DMS153 (cell line): ENCODE measurements around the gene APOM.

ENCODE experiments used
- DNase-seq: peaks from one replicate; lab custom pipeline; 2025; lab: John Stamatoyannopoulos, UW

APOM gene

DNA sequence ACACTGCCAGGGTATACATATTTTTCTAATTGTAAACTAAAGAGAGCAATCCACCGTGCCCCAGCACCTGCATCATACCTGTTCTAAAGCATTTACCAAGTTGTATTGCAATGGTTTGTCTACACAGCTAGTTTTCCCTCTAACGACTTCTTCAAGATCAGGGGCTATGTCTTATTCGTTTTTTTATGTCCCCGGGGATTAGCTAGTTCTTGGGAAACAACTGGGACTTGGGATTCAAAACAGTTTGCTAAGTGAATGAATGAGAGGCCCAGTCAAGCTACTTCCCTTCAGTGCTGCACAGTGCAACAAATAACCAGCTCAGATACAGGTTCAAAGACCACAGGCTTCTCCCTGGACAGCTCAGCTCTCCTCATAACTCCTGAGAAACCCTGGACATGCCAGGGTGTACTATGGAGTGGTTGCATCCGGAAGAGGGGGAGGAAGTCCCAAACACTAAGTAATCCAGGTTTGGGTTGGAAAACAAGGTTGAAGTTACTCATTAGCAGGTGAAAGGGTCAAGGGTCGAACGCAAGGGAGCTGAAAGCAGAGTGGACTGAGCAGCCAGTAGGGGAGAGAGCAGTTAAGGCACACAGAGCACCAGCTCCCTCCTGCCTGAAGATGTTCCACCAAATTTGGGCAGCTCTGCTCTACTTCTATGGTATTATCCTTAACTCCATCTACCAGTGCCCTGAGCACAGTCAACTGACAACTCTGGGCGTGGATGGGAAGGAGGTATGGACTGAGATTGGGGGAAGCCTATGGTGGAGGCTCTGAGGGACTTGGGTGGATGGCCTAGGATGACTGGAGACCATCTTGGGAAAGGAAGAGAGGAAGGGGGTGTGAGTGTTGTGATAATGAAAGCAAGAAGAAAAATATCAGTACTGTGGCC is at the start of gene APOM:
Gene APOM, plus strand, starts transcription at position 546 of the 889 bp plus-strand sequence. Its CDS starts 73 bp downstream, at position 619.
- no peak for DNase-seq

DNA sequence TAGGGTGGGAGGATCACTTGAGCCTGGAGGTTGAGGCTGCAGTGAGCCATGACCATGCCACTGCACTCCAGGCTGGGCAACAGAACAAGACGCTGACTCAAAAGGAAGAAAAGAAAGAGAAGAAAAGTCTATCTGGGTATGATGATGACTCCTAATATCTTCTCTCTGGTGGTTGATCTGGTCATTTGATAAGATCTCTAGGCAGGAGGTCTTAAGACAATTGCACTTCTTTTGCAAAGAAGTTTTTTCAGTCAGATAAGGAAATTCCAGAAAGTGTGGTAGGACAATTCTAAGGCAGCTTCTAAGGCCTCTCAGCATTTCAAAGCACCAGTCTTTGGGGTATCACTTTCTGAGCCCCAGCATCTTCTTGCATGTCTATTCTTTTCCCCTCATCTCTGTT is 48.4 kb upstream of the APOM start:
- DNase-seq = no peak

DNA sequence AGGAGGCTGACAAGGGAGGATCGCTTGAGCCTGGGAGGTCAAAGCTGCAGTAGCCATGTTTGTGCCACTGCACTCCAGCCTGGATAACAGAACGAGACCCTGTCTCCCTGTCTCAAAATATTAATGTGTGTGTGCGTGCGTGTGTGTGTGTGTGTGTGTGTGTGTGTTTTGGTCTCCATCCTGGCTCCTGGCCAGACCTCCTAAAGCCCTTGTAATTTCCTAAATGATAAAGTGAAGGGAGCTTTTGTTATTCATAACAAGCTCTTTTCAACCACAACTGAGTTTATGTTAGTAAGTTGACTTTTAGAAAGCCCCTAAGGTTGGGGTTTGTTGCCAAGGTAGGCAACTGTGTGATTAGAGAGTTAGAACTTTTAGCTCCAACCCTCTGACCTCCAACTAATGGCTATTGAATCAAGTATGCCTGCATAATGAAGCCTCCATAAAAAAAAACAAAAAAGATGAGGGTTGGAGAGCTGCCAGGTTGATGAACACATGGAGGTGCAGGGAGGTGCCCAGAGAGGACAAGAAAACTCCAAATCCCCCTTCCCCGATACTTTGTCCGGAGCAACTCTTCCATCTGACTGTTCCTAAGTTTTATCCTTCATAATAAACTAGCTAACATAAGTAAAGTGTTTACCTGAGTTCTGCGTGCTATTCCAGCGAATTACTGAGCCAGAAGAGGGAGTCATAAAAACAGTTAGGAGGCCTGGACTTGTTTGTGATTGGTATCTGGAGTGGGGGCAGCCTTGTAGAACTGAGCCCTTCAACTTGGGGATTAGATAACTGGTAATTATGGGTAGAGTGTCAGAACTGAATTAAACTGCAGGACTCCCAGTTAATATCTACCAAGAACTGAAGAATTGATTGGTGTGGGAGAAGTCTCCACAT is 45.9 kb upstream of the APOM start:
- DNase-seq = peak; percentile 22

DNA sequence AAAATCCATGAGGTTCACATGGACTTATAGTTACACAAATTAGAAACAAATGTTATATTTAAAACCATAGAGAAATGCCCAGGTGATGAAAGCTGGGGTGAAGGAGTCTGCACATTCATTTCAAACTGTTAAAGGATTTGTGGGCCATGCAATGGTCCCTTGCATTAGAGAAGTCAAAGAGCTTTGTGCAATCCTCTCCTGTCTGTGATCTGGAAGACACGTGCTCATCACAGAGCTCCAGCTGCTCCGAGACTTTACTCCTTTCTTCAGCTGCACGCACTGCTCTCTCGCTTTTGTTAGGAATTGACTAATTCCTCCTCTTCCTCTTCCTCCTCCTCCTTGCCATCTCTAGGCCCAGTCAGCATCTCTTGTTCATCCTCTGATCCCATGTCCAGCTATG is 44.7 kb upstream of the APOM start:
- DNase-seq = no peak

DNA sequence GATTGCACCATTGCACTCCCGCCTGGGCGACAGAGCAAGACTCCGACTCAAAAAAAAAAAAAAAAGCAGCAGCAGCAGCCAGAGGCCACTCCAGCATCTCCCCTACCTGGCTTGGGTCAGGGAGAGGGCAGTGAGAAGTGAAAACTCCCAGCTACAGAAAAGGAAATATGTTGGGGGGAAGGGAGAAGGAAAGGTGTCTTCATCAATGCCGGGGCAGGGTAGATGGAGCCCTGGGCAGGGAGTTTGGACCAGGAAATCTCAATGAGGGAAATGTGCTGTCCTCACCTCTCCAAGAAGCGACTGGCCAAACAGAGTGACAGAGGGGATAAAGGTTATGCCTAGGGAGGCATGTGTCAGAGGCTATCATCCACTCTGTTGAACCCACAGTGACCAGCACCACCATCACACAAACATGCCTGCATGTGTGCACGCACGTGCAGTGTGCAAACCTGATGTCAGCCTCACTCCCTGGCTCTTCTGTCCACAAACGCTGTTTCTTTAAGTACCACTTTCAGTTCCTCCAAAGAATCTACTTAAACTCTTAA is 41.5 kb upstream of the APOM start:
- DNase-seq = no peak

DNA sequence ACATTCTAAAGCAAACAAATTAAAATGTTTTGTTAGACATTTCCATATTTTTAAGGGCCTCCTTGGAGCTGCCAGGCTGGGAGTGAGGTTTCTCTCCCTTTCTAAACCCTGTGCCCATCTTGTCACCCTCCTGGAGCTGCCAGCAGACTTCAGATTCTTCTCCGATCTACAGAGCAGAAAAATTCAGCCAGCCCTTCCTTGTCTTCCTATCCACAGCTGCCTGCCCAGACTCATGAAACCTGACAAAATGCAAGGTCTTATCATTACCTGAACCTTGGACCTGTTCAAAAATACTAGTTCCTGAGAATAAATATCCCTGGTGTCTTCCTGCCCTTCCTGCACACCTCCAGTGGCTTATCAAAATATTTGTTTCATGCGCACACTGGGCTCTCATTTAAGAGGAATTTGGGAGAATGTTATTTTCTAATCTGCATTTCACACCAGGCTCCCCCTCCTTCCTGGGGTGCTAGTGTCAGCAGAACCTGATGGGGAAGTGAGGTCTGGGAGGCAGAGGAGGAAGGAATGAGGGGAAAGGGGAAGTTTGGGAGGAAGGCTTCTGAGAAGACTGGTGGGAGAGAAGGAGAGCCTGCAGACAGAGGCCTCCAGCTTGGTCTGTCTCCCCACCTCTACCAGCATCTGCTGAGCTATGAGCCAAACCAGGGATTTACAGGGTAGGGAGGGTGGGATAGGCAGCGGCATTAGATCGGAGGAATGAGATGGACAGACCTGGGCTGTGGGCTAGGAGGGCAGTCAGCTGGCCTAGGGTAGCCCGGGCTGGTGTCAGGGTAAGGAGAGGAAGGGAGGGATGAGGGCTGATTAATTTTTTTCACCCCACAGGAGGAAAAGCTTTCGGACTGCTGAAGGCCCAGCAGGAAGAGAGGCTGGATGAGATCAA is 40.8 kb upstream of the APOM start, which contains the start of gene AIF1:
Gene AIF1, plus strand, starts transcription at position 551 of the 895 bp plus-strand sequence. Its CDS starts 96 bp downstream, at position 647.
- DNase-seq = no peak

DNA sequence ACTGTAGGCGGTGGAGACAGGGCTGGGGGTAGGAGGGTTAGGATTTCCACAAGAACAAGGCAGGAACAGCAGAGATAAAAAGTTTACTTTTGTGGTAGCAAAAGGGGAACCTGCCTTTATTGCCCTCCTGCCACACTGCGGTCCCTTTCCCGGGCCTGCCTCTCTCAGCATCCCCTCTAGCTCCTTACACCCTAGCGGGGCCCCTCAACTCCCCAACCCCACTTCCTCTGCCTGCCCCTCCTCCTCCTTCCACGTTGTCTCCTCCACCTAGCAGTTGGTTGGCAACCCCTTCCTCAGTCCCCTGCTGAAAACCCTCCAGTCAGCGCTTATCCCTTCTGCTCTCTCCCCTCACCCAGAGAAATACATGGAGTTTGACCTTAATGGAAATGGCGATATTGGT is 39.9 kb upstream of the APOM start:
- no peak for DNase-seq

DNA sequence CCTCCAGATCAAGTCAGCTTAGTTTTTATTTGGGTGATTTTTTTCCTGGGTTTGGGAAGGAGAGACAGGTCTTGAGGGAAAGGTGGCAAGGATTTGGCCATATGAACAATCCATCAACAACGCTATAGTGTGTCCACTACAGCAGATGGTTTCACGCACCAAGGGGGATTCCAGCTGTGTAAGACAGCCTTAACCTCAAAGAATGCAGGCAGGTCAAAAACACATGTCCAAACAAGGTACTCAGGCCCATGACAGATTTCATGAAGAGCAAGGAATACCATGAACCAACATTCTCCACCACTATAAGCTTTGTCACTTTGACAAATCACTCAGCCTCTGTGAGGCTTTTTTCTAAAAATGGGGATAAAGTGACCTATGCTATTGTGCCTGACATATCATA is 38.7 kb upstream of the APOM start:
- DNase-seq = no peak

DNA sequence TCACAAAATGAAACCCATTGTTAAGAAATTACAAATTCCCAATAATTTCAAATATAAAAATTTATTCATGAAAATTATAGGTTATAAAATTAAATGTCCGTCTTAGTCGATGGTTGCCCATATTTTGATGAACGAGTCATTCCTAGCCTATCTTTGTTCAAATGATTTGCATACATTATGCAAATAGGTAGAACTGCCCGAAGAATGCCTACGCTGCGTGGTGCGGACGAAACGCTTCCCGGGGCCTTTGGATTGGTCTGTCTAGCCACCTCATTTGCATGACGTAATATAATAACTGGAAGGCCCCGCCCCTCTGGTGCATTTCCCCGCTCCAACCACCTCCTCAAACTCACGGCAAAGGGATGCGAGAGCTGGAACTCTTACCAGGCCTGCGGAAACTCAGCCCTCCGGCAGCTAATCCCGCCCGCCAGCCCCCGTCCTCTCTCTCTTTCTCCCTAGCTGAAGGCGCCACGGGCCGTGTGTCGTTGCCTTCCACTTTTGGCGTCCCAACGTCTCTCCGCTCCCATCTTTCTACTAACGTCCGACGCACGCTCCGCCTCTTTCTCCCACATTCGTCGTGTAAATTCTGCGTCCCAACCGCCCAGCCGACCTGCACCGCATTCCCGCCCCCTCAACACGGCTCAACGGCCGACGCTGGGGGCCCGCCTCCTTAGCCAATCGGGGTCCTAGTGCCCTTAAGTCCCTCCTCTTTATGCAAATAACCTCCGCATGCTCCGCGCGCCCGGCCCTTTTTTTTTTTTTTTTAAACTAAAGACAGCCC is 35.7 kb upstream of the APOM start:
- DNase-seq = peak; percentile 99

DNA sequence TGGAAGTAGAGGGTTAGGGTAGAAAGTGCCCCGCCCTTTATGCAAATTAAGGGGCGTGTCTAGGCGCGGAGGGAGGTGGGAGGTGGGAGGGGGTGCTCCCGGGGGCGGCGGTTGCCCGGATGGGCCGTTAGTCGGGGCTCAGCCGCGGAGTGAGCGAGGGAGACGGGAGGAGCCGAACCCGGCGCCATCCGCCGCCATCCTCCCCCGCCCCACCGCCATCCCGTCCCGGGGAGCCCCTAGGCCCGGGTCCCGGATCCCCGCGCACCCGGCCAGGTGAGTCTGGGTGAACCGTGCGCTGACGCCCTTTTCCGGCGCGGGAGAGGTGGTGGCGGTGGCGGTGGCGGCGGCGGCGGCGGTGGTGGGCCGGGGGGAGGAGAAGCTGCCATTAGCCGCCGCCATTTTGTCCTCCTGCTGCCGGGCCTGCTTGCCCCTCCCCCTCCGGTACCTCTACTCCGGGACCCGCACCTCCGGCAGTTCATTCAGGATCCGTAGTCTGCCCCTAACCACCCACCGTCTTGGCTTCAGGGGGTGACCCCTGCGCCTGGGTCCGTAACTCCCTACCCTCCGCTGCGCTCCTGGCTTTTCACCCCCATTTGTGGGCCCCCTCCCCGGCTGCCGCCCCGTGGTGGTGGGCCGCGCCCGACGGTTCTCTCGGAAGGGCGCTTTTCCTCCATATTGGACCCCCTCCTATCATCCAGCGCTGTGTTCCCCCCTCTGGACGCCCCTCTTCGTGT is 34.9 kb upstream of the APOM start, which contains the start of gene PRRC2A:
Gene PRRC2A, plus strand, starts transcription at position 130 of the 734 bp plus-strand sequence. CDS start 2,075 bp downstream, outside the sequence.
- DNase-seq = peak; percentile 51

DNA sequence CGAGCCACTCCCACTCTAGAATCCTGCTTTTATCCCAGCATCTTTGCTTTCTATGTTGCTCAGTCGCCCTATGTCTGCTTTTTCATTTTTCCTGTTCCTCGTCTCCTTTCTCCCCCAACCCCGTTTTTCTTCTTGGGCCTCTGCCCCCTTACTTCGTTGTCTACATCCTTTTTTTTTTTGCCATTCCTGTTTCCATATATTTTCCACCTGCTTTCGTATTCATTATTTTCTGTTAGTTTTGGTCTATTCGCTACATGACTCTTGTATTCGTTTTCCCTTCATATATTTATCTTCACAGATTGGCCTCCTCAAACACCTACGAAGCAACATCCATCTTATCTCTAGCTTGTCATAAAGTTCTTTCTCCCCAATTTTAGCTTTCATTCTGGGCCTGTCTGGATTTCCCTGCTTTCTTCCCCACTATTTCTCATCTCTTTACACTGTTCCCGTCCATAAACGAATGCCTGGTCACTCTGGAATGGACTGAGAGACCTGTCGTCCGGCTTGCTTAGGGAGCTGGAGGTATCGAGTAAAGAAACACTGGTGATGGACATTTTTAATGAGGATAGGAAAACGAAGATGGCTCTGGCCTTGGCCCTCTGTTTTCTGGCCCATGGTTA is 34.3 kb upstream of the APOM start:
- no peak for DNase-seq

DNA sequence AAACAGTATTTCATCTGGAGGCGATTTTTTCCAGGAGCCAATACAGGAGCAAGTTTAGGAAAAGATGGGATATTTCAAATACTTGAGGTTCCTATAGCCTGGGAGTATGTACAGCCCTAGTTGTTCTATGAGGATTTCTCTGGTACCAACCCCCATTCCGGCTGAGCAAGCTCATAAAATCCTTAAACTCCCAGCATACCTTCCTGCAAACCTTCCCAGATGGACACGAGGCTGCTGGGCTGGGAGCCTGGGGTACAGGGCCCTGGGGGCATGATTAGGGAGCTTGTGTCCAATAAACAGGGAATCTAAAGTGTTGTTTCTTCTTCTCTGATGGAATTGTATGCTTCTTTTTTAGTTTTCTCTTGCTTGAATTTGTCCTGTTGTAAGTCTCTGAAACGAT is 33.7 kb upstream of the APOM start:
- DNase-seq = no peak

DNA sequence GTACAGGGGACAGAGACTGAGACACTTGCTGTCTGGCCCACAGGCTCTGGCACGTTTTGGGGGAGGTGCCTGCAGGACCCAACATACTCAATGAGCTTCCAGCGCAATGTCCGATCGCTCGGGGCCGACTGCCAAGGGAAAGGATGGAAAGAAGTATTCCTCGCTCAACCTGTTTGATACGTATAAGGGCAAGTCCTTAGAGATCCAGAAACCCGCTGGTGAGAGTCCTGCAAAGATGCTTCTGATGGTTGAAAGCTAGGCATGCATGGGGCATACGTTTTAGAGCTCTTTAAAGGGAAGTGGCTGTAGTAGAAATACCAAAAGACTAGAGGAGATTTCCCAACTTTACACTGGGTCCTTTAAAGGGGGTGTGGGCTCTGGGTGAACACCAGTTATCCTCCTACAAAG is 33.0 kb upstream of the APOM start:
- DNase-seq = no peak

DNA sequence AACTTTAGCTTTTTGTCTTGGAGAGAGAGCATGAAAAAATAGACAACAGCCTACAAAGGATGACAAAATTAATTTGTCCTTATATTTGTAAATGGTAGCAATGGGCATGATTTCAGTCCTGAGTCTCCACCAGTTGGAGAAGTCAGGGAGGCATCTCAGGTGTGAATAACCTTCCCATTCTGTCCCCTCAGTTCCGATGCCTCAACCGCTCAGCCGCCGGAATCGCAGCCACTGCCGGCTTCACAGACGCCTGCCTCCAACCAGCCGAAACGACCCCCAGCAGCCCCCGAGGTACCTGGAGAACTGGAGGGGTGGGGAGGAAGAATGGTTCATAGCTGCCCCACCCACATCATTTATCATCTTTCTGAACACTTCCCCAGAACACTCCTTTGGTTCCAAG is 31.6 kb upstream of the APOM start:
- DNase-seq = no peak

DNA sequence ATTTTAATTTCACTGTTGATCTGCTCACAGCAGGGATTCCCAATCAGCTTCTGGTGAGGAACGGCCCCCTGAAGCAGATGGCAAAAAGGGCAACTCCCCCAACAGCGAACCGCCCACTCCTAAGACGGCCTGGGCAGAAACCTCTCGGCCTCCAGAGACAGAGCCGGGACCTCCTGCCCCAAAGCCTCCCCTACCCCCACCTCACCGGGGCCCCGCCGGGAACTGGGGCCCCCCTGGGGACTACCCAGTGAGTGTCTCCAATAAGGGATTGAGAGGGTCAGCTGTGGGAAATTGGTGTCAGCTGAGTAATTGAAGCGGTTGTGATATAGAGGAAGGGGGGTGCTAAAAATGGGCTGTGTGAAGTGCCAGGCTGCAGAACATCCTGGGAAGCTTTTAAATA is 28.7 kb upstream of the APOM start:
- DNase-seq = no peak

DNA sequence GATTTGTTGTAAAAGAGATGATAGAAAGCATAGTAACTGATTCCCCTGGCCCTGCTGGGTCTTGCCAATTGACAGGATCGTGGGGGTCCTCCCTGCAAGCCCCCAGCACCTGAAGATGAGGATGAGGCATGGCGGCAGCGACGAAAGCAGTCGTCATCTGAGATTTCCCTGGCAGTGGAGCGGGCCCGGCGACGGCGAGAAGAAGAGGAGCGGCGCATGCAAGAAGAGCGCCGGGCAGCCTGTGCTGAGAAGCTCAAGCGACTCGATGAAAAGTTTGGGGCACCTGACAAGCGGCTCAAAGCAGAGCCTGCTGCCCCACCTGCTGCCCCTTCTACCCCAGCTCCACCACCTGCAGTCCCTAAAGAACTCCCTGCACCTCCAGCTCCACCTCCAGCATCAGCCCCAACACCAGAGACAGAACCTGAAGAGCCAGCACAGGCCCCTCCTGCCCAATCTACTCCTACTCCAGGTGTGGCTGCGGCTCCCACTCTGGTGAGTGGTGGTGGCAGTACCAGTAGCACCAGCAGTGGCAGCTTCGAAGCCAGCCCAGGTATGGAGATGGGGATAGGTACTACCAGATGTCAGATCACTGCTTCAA is 27.9 kb upstream of the APOM start:
- DNase-seq = no peak

DNA sequence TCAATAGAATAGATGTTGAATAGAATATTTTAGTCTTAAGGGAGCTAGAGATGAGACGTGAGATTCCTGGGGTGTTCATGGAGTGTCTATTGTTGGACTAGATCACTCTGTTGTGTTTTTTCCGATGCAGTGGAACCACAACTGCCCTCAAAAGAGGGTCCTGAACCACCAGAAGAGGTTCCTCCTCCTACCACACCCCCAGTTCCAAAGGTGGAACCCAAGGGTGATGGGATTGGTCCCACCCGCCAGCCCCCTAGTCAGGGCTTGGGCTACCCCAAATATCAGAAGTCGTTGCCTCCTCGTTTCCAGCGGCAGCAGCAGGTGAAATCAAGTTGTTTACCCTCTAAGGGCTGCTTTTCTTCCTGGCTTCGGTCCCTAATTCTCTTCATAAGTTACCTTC is 26.7 kb upstream of the APOM start:
- no peak for DNase-seq

DNA sequence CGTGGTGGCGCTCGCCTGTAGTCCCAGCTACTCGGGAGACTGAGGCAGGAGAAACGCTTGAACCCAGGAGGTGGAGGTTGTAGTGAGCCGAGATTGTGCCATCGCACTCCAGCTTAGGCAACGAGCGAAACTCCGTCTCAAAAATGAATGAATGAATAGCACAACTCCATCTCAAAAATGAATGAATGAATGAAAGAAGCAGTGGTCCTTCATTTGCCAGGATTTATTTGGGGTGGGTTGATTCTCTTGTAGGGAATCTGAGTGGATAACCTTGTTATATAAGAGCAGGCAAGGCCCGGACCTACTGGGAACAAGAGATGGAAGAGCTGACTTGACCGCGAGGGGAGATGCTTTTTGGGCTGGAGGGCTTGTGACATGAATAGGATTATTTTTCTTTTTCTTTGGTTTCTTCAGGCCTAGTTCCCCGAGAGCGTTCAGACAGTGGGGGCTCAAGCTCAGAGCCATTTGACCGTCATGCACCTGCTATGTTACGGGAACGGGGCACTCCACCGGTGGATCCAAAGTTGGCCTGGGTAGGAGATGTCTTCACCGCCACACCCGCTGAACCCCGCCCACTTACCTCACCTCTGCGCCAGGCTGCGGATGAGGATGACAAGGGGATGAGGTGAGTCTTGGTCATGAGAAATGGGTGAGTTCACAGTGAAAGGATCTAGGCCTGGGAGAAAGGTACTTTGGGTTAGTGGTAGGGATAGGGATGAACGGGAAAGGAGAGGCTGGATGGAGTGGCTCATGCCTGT is 25.3 kb upstream of the APOM start:
- DNase-seq = no peak
